GM19328 (cell line): ENCODE measurements around the gene FADS2.

Experiments
- ATAC-seq: cut with Tn5 transposase; IDR thresholded peaks from one replicate; pipeline ENCODE4 v1.9.1; 2021; ENCODE audit warnings: mild to moderate bottlenecking, moderate library complexity; ENCODE audit not compliant: unreplicated experiment

Gene FADS2

DNA sequence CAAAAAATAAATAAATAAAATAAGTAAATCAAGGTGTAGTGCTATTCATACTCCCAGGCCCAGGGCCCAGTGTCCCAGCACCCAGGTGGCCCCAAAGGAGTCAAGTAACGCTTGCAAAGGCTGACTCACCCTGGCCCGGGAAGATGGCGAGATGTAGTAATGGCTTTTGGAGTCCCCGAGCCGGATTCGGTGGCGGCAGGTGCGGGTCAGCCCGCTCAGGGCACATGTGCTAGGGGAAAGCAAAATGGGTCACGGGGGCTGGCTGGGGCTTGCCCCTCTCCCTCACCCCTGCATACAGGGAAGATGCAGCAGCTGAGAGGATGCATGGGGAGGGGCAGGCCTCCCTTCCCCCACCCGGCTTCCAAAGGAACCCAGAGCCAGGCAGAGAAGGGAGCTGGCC lies 74.2 kb downstream of the FADS2 start:
- ATAC-seq = no peak

DNA sequence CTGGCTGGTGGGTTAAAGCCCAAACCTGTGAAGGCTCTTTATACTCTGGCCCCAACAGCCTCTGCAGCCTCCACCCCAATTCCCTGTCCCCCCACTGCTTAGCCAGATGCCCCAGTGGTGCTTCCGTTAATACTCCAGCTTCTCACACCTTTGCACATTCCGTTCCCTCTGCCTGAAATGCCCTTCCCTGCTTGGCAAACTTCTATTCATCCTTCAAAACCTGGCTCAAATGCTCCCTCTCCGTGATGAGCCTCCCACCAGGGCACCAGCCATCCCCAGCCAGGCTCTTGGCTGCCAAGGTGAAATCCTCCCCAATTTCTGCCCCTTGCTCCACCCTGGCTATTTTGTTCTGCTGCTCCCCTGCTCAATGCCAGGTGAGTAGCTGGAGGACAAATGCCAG lies 75.7 kb downstream of the FADS2 start:
- ATAC-seq = no peak

DNA sequence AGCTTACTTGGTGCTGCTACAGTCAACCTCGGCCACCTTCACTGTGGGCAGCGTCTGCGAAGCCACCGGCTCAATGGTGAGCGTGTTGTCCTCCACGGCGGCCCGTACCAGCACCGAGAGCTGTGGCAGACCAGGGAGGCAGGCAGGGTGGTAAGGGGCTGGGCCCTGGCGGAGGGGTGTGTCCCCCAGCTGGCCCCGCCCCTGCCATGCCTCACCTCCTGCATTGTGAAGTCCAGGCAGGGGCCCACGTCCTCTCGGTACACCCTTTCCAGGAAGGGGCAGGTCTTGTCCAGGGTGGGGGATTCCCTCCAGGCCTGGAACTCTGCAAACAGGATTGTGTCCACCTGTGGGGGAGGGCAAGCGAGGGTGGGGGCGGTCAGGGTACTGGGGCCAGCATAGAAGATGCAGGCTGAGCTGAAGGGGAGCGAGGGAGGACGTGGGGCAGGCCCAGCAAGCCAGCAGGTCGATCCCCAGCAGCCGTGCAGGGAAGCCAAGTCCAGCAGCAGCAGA lies 76.5 kb downstream of the FADS2 start:
- no peak for ATAC-seq

DNA sequence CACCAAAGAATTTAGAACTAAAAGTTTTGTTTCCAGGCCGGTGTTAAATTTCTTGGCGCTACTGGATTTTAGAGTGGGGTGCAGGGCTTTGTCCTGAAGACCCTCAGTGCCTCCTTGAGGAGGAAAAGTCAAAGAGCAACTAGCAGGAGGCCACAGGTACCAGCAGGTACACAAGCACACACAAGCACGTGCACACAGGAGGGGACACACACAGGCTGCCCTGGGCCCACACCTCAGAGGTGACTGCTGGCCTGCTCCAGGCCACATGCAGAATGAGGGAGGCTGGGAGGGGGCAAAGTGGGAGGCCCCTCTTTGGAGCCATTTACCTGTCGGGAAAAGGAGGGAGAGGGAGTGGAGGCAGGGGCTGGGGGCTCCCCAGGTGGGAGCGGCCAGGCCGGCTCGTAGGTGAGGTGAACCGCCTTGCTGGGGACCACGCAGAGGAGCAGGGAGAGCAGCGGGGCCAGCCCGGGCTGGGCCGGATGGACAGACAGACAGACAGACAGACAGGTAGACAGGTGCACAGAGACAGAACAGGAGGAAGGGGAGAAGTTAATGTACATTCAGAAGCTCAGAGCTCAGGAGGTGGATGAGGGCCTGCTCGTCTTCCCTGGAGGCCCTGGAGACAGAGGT lies 77.1 kb downstream of the FADS2 start:
- ATAC-seq = no peak

DNA sequence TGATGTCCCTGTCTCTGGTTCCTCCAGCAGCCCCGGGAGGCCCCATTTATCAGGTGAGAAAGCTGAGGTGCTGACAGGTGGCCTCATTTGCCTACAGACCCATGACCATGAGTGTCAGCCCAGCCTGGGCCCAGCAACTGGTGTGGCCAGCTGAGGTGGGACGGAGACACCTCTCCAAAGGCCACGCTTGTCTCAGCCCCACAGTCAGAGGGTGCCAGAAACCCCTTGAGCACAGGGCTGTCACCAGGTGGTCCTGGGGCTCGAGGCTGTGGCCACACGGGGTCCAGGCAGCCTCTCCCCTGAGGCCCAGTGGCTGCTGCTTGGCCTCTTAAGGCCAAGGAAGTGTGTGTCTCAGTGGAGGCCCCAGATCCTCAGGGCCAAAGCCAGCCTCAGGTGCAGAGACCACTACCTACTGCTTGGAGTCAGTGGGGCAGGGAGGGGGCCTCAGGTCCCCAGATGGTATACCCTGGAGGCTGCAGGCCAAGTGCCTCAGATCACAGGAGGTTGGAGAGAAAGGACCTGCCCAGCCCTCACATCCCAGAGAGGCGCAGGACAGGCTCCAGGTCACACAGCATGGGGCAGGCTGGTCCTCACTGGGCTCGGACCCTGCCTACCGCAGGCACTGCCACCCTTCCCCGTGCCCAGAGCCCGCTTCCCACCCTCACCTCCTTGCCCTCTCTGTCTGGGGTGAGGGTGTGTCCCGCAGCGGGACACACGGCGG lies 77.9 kb downstream of the FADS2 start:
- no peak for ATAC-seq

DNA sequence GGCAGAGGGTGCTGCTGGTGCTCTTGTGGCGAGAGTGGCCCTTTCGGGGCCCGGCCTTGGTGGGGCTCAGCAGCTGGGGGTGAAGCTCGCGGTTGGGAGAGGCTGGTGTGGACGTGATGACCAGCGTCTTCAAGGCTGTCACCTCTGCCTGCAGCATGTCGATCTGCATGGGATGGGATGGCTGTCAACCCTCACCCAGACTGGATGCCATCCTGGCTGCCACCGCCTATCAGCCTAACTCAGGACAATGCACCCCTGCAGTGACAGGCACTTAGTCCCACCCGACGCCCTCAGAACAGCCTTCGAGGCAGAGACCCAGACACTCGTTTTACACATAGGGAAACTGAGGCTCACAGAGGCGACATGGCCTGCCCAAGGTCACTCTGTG lies 78.4 kb downstream of the FADS2 start:
- no peak for ATAC-seq

DNA sequence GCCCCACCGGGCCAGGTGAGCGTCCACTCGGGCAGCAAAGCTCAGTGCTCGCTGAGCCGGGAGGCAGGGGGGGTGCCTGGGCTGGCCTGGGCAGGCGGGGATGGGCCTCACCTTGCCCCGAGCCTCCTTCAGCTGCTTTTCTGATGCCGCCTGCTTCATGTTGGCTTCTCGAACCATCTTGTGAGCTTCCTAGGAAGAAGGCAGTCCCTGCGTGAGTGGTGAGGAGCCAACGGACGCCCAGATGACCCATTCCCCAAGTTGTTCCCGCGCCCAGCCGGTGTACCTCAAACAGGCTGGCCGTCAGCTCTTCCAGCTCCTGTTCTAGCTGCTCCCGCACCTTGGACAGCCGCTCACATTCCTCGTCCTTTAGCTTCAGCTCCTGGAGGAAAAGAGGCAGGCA lies 79.2 kb downstream of the FADS2 start:
- no peak for ATAC-seq

DNA sequence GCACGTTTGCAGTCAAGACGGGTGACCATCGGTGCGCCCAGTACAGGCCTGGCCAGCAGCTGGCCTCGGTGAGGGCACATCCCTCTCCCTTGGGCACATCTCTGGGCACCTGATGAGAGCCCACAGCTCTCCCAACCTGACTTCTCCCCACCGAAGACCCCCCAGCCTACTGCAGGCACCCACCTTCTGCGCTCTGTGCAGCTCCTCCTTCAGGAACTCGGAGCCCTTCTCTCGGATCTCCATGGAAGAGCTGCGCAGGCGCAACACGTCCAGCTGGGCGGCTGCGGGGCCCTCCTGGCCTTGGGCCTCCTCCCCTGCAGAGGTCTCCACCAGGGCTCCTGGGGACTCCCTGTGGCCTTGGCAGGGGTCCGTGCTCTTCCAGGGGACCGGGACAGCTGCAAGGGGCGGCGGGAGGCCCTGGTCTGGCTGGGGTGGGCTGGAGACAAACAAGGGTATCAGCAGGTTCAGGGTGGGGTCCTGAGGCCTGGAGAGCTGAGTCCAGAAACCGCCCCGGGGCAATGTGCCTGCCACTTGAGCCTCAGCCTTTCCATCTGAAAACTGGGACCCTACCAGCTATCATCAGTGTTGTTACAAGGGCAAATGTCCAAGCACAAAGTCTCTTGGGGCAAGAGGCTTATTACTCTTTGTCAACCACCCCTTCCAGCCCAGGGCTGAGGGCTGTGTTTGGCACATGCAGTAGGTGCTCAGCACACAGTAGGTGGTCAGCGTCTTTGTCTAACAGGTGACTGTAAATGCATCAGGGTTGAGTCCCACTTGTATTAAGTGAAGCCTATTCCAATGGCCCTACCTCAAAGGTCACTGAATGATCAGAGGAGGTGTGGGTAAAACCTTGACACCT lies 80.0 kb downstream of the FADS2 start:
- no peak for ATAC-seq

DNA sequence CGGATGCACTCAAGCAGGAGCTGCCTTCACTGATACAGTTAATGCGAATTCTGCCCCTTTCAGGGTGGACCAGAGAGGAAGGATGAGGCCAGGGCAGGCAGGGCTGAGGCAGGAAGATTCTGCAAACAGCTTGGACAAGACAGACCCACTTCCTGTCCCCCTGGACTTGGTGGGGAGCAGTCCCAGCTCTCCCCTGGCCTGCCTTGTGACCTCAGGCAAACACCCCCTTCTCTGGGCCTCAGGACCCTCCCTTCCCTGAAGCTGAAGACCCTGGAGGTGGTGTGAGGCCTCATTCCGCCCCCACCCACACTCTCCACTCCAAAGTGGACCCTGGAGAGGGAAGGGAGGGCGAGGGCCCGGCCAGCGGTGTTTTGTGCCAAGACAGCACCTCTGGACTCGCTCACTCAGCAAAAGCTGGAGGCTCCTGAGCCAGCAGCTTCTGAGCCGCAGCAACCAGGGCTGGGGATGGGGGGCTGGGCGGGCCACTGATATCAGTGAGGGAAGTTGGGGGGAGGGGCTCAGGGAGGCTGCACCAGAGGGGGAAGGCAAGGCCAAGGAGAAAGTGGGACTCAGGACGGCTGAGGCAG lies 80.7 kb downstream of the FADS2 start:
- no peak for ATAC-seq

DNA sequence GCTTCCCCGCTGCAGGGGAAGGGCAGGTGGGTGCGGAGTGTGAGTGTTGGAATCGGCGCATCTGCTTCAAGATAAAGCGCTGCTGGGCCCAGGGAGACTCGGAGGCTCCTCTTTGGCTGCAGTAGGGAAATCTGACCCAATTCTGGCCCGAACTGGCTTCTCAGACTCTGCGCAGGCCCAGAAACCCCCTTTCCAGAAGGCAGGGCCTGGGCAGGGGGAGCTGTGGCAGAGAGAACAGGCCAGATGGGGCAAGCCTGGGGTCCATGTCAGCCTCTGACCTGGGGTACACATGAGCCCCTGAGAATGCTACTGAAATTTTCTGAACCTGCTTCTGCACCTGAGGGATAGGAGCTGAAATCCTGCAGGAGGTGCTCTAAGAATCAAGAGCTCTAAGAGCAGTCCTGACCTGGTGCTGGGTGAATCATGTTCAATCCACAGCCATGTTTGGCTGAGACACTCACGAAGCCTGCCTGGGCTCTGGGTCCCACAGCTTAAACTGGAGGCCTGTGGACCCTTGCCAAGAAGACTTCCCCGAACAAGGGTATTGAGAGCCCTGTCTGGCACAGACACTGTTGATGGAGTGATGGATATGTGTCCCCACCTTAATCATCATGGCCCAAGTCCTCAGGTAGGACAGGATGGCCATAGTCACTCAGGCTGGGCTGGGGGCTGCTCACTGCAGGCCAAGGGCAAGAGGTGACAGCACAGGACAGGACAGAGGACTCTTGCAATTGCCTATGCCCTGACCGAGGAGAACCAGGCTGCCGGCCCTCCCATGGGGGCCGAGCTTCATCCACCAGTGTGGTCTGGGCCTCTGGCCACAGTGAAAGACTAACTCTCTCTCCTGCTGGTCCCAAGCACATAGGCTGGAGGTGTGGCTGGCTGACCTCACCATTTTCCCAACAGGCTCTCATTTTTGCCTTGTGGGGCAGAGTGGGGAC lies 82.4 kb downstream of the FADS2 start:
- ATAC-seq = no peak

DNA sequence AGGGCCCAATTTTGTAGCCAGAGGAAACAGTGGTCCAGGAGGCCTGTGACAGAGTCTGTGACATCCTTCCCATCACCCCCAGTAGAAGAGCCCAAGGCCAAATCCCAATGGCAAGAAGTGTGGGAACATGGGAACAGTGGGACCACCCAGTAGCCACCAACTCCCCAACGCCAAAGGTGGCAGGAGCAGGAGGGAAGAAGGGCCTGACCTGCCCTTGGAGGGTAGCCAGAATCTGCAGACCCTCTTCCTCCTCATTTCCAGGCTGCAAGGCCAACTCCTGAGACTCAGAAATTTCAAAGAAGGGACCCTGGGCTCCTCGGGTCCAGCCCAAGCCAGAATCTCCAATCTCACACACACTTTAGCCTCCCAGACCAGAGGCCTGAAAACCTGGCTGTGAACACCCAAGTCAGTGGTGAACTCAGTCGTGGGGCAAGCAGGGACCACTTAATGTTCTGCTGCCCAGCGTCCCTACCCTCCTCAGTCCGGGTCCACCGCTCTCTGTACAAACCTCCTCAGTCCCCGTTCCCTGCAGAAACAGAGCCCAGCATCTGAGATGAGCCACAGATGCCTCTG lies 83.1 kb downstream of the FADS2 start:
- ATAC-seq = no peak

DNA sequence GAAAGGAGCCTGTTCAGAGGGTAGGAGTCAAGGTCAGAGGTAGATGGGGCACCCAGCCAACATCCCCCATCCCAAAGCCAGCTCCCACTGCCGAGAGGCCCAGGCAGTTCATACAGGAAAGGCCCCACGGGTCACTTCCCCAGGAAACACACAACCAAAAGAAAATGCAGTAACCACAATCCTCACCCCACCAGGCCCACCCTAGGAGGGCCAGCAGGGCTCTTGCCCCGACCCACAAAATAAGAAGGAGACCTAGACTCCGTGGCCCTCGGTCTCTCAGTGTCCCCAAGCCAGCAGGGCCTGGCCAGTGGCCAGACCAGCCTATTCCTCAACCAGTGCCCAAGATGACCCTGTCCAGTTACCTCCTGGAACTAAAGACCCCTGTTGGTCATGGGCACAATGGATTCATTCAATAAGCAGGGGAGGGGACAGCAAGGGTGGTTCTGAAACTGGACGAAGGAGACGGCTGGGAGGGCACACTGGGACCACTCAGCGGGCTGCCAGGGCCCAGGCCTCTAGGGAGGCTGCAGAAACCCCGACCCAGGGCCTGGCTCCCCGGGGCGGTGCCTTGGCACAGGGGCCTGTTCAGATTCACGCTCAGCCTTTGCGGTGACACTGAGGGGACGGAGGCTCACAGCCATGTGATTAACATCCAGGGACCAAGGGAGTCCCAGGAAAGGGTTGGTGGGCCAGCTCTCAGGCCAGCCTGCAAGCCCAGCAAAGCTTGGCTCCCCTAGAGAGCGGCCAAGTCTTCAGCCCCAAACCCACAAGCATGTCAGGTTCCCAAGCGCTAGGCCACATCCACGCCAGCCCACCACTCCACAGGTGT lies 83.8 kb downstream of the FADS2 start:
- no peak for ATAC-seq

DNA sequence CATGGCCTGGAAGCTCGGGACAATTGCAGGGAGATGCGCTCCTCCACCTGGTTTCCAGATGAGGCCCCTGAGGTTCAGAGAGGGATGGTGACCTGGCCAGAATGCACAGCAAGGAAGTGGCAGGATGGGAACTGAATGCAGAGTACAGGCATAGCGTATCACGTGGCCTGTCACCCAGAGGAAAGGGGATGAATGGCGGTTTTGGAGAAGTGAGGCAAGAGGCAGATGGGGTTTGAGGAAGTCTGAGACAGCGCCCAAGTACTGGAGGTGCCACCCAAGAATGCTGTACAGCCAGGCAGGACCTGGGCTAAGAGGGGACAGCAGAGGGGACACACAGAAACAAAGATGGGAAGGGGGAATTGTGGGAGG lies 84.4 kb downstream of the FADS2 start:
- ATAC-seq = no peak

DNA sequence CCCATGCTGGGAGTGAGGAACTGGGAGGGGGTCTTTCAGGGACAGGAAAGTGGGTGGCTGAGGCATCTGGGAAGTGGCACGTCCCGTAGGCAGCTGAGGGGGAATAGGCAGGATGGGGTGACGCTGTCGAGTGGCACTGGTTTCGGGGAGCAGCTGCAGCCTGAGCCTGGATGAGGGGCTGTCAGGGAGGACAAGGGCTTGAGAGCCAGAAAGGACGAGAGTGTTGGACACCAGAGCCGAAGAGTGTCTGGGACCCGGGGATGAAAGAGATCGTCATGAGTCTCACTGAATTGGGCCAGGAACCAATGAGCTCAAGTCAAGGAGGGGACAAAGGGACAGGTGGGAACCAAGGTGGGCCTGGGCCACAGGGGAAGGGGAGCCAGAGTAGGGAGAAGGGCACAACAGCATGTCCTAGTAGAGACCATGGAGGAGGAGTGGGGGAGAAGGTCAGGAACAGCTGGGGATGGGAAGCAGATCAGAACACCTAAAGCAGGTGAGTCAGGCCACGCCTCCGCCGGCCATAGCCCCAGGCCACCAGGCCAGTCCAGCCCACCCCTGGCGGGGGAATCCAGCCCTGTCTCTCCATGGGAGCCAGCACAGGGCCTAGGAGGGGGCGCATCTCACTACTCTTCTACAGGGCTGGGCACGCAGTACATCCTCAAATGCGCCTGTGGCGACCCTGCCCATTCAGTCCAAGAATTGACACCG lies 85.0 kb downstream of the FADS2 start:
- no peak for ATAC-seq

DNA sequence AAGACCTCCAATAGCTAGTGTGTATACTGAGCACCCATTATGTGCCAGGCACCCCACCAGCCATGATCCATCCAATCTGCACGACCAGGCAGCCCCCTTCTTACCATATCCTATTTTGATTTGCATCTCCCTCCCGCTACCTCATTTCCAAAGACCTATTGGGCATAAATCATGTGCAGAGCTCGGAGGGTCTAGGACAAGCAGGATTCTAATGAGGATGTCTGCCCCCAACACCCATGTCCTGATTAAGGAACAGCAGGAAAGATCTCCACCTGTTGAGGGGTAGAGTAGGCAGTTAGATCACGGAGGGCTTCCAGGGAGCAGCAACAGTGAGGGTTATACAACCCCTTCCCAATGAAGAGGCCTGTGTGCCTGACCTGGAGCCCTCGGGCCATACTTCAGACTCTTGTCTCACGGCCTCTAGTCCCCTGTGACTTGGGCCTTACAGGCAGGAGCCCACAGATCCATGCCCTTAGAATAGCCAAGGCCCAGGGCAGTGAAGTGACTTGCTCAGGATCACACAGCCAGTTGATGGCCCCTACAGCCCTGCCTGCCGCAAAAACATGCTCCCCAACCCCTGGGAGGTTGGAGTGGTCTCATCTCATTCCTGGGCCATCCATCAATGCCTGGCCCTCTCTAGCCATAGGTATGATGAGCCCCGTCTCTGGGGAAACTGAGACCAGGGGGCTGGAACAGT lies 85.7 kb downstream of the FADS2 start:
- no peak for ATAC-seq

DNA sequence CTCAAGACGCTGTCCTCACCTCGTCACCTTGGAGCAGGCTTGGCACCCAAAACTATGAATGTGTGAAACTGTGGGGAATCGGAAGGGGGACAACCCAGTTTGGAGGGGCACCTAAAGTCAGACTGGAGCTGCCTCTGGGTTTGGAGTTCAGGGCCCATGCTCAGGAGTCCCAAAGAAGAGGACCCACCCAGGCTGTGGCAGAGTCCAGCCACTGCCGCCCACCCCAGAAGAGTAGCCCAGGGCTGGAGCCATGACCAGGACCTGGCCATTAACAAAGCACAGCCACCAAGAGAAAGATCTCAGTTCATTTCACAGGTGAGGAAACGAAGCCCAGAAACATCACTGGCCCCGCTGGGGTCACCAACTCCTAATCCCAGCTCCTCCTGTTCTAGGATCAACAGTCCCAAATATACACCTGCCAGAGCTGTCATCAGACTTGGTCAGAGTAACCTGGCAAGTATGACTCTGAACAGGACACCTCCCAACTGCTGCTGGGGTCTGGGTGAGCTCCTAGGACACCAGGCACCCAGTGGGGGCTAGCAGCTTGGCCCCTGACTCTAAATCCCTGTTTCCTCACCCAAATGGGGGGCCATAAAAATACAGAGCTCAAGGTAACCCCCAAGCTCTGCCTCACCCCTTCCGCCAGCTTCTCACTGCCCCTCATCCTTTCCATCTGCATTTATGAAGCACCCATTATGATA lies 86.5 kb downstream of the FADS2 start:
- ATAC-seq = no peak

DNA sequence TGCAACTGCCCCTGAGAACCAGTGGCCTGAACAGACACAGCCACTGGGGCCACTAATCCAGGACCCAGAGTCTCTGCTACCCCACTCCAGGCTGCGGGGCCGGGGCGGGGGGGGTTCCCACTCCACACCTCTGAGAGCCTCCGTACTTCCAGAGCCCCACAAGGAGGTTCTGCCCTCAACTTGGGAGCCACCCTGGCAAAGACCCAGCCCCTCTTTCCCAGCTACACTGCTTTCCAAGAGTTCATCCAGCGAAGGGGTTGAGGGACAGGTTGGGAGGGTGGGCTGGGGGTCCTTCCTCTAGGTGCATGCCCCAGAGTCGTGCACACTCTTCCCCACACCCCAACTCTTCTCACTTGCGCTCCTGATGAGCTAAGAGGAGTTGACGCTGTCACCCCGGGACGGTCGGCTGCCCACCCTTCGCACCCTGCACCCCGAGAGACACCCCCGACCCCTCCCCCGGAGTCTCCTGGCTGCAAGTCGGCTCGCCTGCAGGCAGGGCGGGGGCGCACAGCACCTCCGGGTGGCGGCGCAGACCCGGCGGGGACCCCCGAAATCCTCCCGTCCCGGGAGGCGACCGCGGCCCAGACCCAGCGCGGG lies 88.7 kb downstream of the FADS2 start:
- ATAC-seq = no peak
